GM19324 (cell line): ENCODE measurements around the gene CASR.
A peak's percentile ranks its signal among the peaks of the same experiment; 100 is the strongest.

Experiments used
- ATAC-seq: cut with Tn5 transposase; IDR thresholded peaks from one replicate; pipeline ENCODE4 v1.9.1; 2021; ENCODE audit warnings: mild to moderate bottlenecking, moderate library complexity; ENCODE audit not compliant: unreplicated experiment, low FRiP score

Gene CASR

GRCh38 chr3:122257644-122258364 is 74.3 kb downstream of the CASR start:
- ATAC-seq, result no peak

- peak; percentile 72 for ATAC-seq
These were observed 75.4 kb downstream of the CASR start for GRCh38 chr3:122258757-122259371.

GRCh38 chr3:122260206-122260605 is 76.7 kb downstream of the CASR start:
- no peak for ATAC-seq

- ATAC-seq, result no peak
These were observed 79.6 kb downstream of the CASR start for GRCh38 chr3:122263058-122263457.

- no peak for ATAC-seq
These were observed 80.6 kb downstream of the CASR start for GRCh38 chr3:122263974-122264588.

GRCh38 chr3:122265957-122266356 is 82.5 kb downstream of the CASR start:
- no peak for ATAC-seq

GRCh38 chr3:122268257-122269024 is 85.0 kb downstream of the CASR start:
- no peak for ATAC-seq

GRCh38 chr3:122269045-122269444 is 85.6 kb downstream of the CASR start:
- ATAC-seq, result no peak

- no peak for ATAC-seq
These were observed 87.9 kb downstream of the CASR start for GRCh38 chr3:122271246-122271898.

GRCh38 chr3:122272879-122273278 is 89.4 kb downstream of the CASR start:
- ATAC-seq, result no peak

GRCh38 chr3:122273498-122273897 is 90.0 kb downstream of the CASR start:
- ATAC-seq, result no peak

GRCh38 chr3:122281891-122282290 is 98.4 kb downstream of the CASR start:
- no peak for ATAC-seq

GRCh38 chr3:122283796-122284445 is 100.5 kb downstream of the CASR start:
- no peak for ATAC-seq

- no peak for ATAC-seq
These were observed 101.0 kb downstream of the CASR start for GRCh38 chr3:122284486-122284885.

- ATAC-seq, result no peak
These were observed 110.9 kb downstream of the CASR start for GRCh38 chr3:122294359-122294758.

- ATAC-seq, result no peak
These were observed 112.0 kb downstream of the CASR start for GRCh38 chr3:122295266-122296062.

GRCh38 chr3:122298239-122298638 is 114.8 kb downstream of the CASR start:
- no peak for ATAC-seq

GRCh38 chr3:122299215-122299614 is 115.7 kb downstream of the CASR start:
- ATAC-seq, result no peak

GRCh38 chr3:122299872-122300460 is 116.5 kb downstream of the CASR start:
- no peak for ATAC-seq
